HepG2 (cell line): ENCODE measurements around the gene MUC4. TPM values are rescaled to one million over a fixed set of nuclear protein-coding genes. Genes with fewer than 3 reads are reported as not detected.

ENCODE experiments used
- ARNTL ChIP-seq: sonication (generic); formaldehyde crosslinking; IDR thresholded peaks from 2 replicates; pipeline ENCODE4 v1.4.0; 2020; ENCODE audit warnings: mild to moderate bottlenecking, missing genetic modification reagents
- ATF5 ChIP-seq: sonication (generic); formaldehyde crosslinking; IDR thresholded peaks from 2 replicates; pipeline ENCODE4 v1.4.0; 2020; ENCODE audit warnings: mild to moderate bottlenecking, low read depth, missing genetic modification reagents
- BRCA1 ChIP-seq: sonication (generic); formaldehyde crosslinking; IDR thresholded peaks from 2 replicates; pipeline ENCODE4 v1.4.0; 2020; ENCODE audit warnings: missing genetic modification reagents
- CEBPB ChIP-seq: IDR thresholded peaks from 2 replicates; pipeline ENCODE4 v1.6.1; 2011; ENCODE audit warnings: low read depth, low read length, improper control_type of control experiment, borderline replicate concordance
- CENPBD1 ChIP-seq: sonication (generic); formaldehyde crosslinking; IDR thresholded peaks from 2 replicates; pipeline ENCODE4 v1.8.0; 2022; ENCODE audit warnings: missing genetic modification reagents, low read depth, mild to moderate bottlenecking, borderline replicate concordance
- CREM ChIP-seq, 2 experiments: sonication (generic) in 1 of 2; formaldehyde crosslinking in 1 of 2; IDR thresholded peaks; 2 replicates each; pipeline versions ENCODE4 v1.4.0 to v1.6.1; 2016 to 2020; ENCODE audit warnings: antibody characterized with exemption in 1 of 2, mild to moderate bottlenecking in 1 of 2, missing genetic modification reagents in 1 of 2
- ETV5 ChIP-seq: IDR thresholded peaks from 2 replicates; pipeline ENCODE4 v1.6.1; 2018; ENCODE audit warnings: missing biosample characterization, missing genetic modification reagents, inconsistent platforms, borderline replicate concordance
- HNRNPH1 ChIP-seq: fragments of 200-400 bp; formaldehyde crosslinking; optimal IDR thresholded peaks from 2 replicates; pipeline ENCODE3; 2017; ENCODE audit warnings: mild to moderate bottlenecking, low read depth, low read length
- HOXA7 ChIP-seq: sonication (generic); formaldehyde crosslinking; IDR thresholded peaks from 2 replicates; pipeline ENCODE4 v1.8.1; 2022; ENCODE audit warnings: mild to moderate bottlenecking, missing genetic modification reagents, moderate library complexity
- HOXA9 ChIP-seq: sonication (generic); formaldehyde crosslinking; IDR thresholded peaks from 2 replicates; pipeline ENCODE4 v1.8.1; 2022; ENCODE audit warnings: missing genetic modification reagents, mild to moderate bottlenecking, moderate library complexity, borderline replicate concordance
- HOXD1 ChIP-seq: sonication (generic); formaldehyde crosslinking; IDR thresholded peaks from 2 replicates; pipeline ENCODE4 v1.5.0; 2020; ENCODE audit warnings: missing genetic modification reagents
- JARID2 ChIP-seq: sonication (generic); formaldehyde crosslinking; IDR thresholded peaks from 2 replicates; pipeline ENCODE4 v1.8.1; 2023; ENCODE audit warnings: missing genetic modification reagents, inconsistent platforms; ENCODE audit not compliant: insufficient replicate concordance
- NFE2L1 ChIP-seq: sonication (generic); formaldehyde crosslinking; IDR thresholded peaks from 2 replicates; pipeline ENCODE4 v1.4.0; 2020; ENCODE audit warnings: missing genetic modification reagents, mild to moderate bottlenecking, borderline replicate concordance
- NFKBIZ ChIP-seq: IDR thresholded peaks from 2 replicates; pipeline ENCODE4 v1.6.1; 2018; ENCODE audit warnings: missing genetic modification reagents, missing compliant biosample characterization
- RARA ChIP-seq: IDR thresholded peaks from 2 replicates; pipeline ENCODE4 v1.6.1; 2016; ENCODE audit warnings: missing genetic modification reagents, missing compliant biosample characterization
- RARG ChIP-seq: sonication (generic); formaldehyde crosslinking; IDR thresholded peaks from 2 replicates; pipeline ENCODE4 v1.4.0; 2020; ENCODE audit warnings: low read depth, mild to moderate bottlenecking, missing genetic modification reagents
- SIX1 ChIP-seq: sonication (generic); formaldehyde crosslinking; IDR thresholded peaks from 2 replicates; pipeline ENCODE4 v1.4.0; 2020; ENCODE audit warnings: missing genetic modification reagents, borderline replicate concordance
- SMC3 ChIP-seq: IDR thresholded peaks from 2 replicates; pipeline ENCODE4 v1.6.1; 2011; ENCODE audit warnings: low read length, improper control_type of control experiment
- TARDBP ChIP-seq: sonication (generic); formaldehyde crosslinking; IDR thresholded peaks from 2 replicates; pipeline ENCODE4 v1.8.0; 2022; ENCODE audit warnings: mild to moderate bottlenecking, missing genetic modification reagents
- TEAD3 ChIP-seq: optimal IDR thresholded peaks from 2 replicates; pipeline ENCODE3; 2016; ENCODE audit warnings: borderline replicate concordance
- WIZ ChIP-seq: sonication (generic); formaldehyde crosslinking; IDR thresholded peaks from 2 replicates; pipeline ENCODE4 v1.5.1; 2020; ENCODE audit warnings: mild to moderate bottlenecking, missing genetic modification reagents
- ZFP36 ChIP-seq: fragments of 150-350 bp; IDR thresholded peaks from 2 replicates; pipeline ENCODE4 v1.6.1; 2018; ENCODE audit warnings: borderline replicate concordance, low read length, low read depth; ENCODE audit not compliant: partially characterized antibody
- ZNF280B ChIP-seq: sonication (generic); formaldehyde crosslinking; IDR thresholded peaks from 2 replicates; pipeline ENCODE4 v1.5.0; 2020; ENCODE audit warnings: missing genetic modification reagents, mild to moderate bottlenecking, borderline replicate concordance
- ZNF354B ChIP-seq: sonication (generic); formaldehyde crosslinking; IDR thresholded peaks from 2 replicates; pipeline ENCODE4 v1.8.0; 2022; ENCODE audit warnings: mild to moderate bottlenecking, missing genetic modification reagents
- ZNF557 ChIP-seq: sonication (generic); formaldehyde crosslinking; IDR thresholded peaks from 2 replicates; pipeline ENCODE4 v1.4.0; 2020; ENCODE audit warnings: missing genetic modification reagents
- ZNF589 ChIP-seq: sonication (generic); formaldehyde crosslinking; conservative IDR thresholded peaks from 2 replicates; pipeline ENCODE4 v1.8.0; 2022; ENCODE audit warnings: mild to moderate bottlenecking, moderate library complexity, missing genetic modification reagents
- ZNF614 ChIP-seq: IDR thresholded peaks from 2 replicates; pipeline ENCODE4 v1.6.1; 2018; ENCODE audit warnings: missing biosample characterization, missing genetic modification reagents, inconsistent platforms, borderline replicate concordance
- ZNF781 ChIP-seq: sonication (generic); formaldehyde crosslinking; IDR thresholded peaks from 2 replicates; pipeline ENCODE4 v1.5.1; 2020; ENCODE audit warnings: borderline replicate concordance, mild to moderate bottlenecking, missing genetic modification reagents; ENCODE audit errors: not compliant biosample characterization
- ZSCAN20 ChIP-seq: sonication (generic); formaldehyde crosslinking; IDR thresholded peaks from 2 replicates; pipeline ENCODE4 v1.4.0; 2020; ENCODE audit warnings: missing genetic modification reagents, mild to moderate bottlenecking, borderline replicate concordance
- polyA plus RNA-seq, 8 experiments: library from polyadenylated mRNA; depleted of rRNA in 3 of 8; stranded (reverse) in 7 of 8; unstranded in 1 of 8; fragments of >200 nt; fragmentation: Illumina TruSeq in 4 of 8; extraction: Trizol in 4 of 8; gene quantifications; 2 replicates each; pipeline versions ENCODE4 v1.2.1 to v1.2.3, GENCODE V29; 2011 to 2016; ENCODE audit warnings: low read depth in 4 of 8, missing spikeins in 1 of 8, mixed read lengths in 1 of 8; ENCODE audit not compliant: insufficient read depth in 1 of 8
- total RNA-seq, 5 experiments: library from RNA; depleted of rRNA; stranded (reverse); fragments of >200 nt; fragmentation: Illumina TruSeq; extraction: Trizol; gene quantifications; 2 replicates each; pipeline ENCODE4 v1.2.3, GENCODE V29; 2016; ENCODE audit warnings: low read depth in 1 of 5

The MUC4 gene
- total and polyA plus RNA-seq, 2 of the 13 experiments (the other 11 are each of a cell fraction or from before 2014, with no cell fraction given) = not detected

GRCh38 chr3:195847055-195847950 is 35.6 kb upstream of the MUC4 start (continued):
- TF ChIP-seq HOXA7 (CRISPR knock-in tag) (no peak), JARID2 (CRISPR knock-in tag) (no peak), ATF5 (CRISPR knock-in tag) (no peak), HOXD1 (CRISPR knock-in tag) (no peak), TARDBP (CRISPR knock-in tag) (no peak), CEBPB (peak; percentile 30; the same call in 1 of the 2 replicates), HOXA9 (CRISPR knock-in tag) (no peak), RARA (CRISPR knock-in tag) (peak; percentile 99), NFKBIZ (no peak), ZNF557 (CRISPR knock-in tag) (no peak), HNRNPH1 (no peak), NFE2L1 (CRISPR knock-in tag) (no peak), SIX1 (CRISPR knock-in tag) (no peak), SMC3 (no peak), CREM (IDR thresholded peaks at IDR 0.05) (no peak), CREM (CRISPR knock-in tag; IDR thresholded peaks at IDR 0.05) (no peak), RARG (CRISPR knock-in tag) (no peak), CENPBD1 (CRISPR knock-in tag) (no peak), ZNF280B (no peak), BRCA1 (CRISPR knock-in tag) (no peak), TEAD3 (CRISPR knock-in tag) (peak; percentile 52), ZFP36 (no peak), ZNF589 (CRISPR knock-in tag) (no peak), ZNF354B (CRISPR knock-in tag) (no peak), ZNF614 (CRISPR knock-in tag) (no peak), ARNTL (CRISPR knock-in tag) (no peak), ZSCAN20 (CRISPR knock-in tag) (no peak), ETV5 (CRISPR knock-in tag) (peak; percentile 18; the same call in 1 of the 2 replicates), WIZ (CRISPR knock-in tag) (no peak), ZNF781 (no peak)
